ENCODE data around the gene PDE1A. TPM values are rescaled to one million over a fixed set of nuclear protein-coding genes. Genes with fewer than 3 reads are reported as not detected.

The PDE1A gene
- polyA plus RNA-seq, 1 experiment: 4.3 TPM

- DNase-seq (ENCODE audit: low read depth, low spot score): no peak
- ChIA-PET POLR2A (no interaction called here), CTCF (no interaction called here)
- H3K4me3 ChIP-seq (ENCODE audit: low read depth, low read length): no peak overlapping the region
- no peaks in the 10 kb centered on the region for H3K27me3 ChIP-seq (ENCODE audit: control insufficient read depth, insufficient read depth, low read length)
- no peaks in the 10 kb centered on the region for H3K9me3 ChIP-seq (ENCODE audit: control insufficient read depth, insufficient read depth, low read length)
- TF ChIP-seq CTCF (IDR thresholded peaks at IDR 0.05; ENCODE audit: low read depth, low read length): no peak
- H3K27ac ChIP-seq (ENCODE audit: low read depth, low read length): no peak overlapping the region
These were observed 159.9 kb downstream of the PDE1A start for GRCh38 chr2:182266909-182267308.

GRCh38 chr2:182265718-182266117, 161.1 kb downstream of the PDE1A start:
- H3K9me3 ChIP-seq (ENCODE audit: control insufficient read depth, insufficient read depth, low read length): no peaks in the 10 kb centered on the region
- no peak overlapping the region for H3K4me3 ChIP-seq (ENCODE audit: low read depth, low read length)
- CTCF ChIA-PET: no interaction called here
- POLR2A ChIA-PET: no interaction called here
- H3K27me3 ChIP-seq (ENCODE audit: control insufficient read depth, insufficient read depth, low read length): no peaks in the 10 kb centered on the region
- no peak overlapping the region for H3K27ac ChIP-seq (ENCODE audit: low read depth, low read length)
- no peak for TF ChIP-seq CTCF (IDR thresholded peaks at IDR 0.05; ENCODE audit: low read depth, low read length)
- DNase-seq (ENCODE audit: low read depth, low spot score): no peak

DNA sequence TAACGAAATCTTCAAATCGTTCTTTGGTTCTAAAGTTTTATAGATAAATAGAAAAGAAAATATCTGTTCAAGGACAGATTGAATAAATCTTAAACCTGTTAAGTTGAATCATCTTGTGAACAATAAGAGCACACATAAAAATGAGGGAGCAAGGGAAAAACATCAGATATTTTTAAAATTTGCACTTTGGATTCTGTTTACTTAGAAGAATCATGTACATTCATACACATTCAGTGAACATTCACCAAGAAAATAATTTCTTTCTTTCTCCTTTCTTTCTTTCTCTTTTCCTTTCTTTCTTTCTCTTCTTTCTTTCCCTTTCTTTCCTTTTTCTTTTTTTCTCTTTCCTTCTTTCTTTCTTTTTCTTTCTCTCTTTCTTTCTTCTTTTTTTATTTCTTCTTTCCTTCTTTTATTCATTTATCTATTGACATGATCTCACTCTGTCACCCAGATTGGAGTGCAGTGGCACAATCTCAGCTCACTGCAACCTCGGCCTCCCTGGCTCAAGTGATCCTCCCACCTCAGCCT, 164.9 kb downstream of the PDE1A start:
- Histone ChIP-seq H3K27ac (ENCODE audit: low read depth, low read length) (no peak overlapping the region), H3K4me3 (ENCODE audit: low read depth, low read length) (no peak overlapping the region), H3K9me3 (ENCODE audit: control insufficient read depth, insufficient read depth, low read length) (no peaks in the 10 kb centered on the region), H3K27me3 (ENCODE audit: control insufficient read depth, insufficient read depth, low read length) (no peaks in the 10 kb centered on the region)
- DNase-seq (ENCODE audit: low read depth, low spot score): no peak
- CTCF ChIA-PET: no interaction called here
- no peak for TF ChIP-seq CTCF (IDR thresholded peaks at IDR 0.05; ENCODE audit: low read depth, low read length)
- POLR2A ChIA-PET: no interaction called here

DNA sequence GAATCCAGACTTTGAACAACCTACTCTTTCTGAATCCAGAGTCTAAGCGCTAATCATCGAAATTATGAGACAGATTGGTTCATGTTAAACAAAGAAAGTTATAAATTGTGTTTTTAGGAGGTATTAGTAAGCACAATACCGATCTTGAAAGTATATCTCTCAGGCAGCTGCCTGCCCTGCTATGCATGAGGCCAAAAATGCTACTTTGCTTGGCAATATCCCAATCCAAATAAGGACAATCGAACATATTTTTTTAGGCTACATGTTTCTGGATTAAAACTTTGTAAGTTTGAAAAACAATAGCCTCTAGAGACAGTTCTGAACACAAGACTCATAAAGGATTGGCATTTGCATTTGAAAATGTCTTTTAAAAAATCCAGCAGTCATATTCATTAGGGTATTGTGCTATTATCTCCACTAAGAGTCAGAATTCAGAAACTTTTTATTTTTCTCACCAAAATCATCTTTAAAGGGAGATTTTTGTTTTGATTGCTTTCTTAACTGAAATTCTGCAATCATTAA, 167.1 kb downstream of the PDE1A start:
- CTCF ChIA-PET: interaction anchor here (2.1 kb wide), 1 partner anchor 74 kb away, joined by 6 read pairs; no protein-coding TSS in a partner anchor
- TF ChIP-seq CTCF (IDR thresholded peaks at IDR 0.05; ENCODE audit: low read depth, low read length): no peak
- no peaks in the 10 kb centered on the region for H3K9me3 ChIP-seq (ENCODE audit: control insufficient read depth, insufficient read depth, low read length)
- no peak for DNase-seq (ENCODE audit: low read depth, low spot score)
- H3K4me3 ChIP-seq (ENCODE audit: low read depth, low read length): no peak overlapping the region
- H3K27me3 ChIP-seq (ENCODE audit: control insufficient read depth, insufficient read depth, low read length): no peaks in the 10 kb centered on the region
- POLR2A ChIA-PET: no interaction called here
- no peak overlapping the region for H3K27ac ChIP-seq (ENCODE audit: low read depth, low read length)

- no peak for TF ChIP-seq CTCF (IDR thresholded peaks at IDR 0.05; ENCODE audit: low read depth, low read length)
- Histone ChIP-seq H3K27me3 (ENCODE audit: control insufficient read depth, insufficient read depth, low read length) (no peaks in the 10 kb centered on the region), H3K4me3 (ENCODE audit: low read depth, low read length) (no peak overlapping the region), H3K9me3 (ENCODE audit: control insufficient read depth, insufficient read depth, low read length) (no peaks in the 10 kb centered on the region), H3K27ac (ENCODE audit: low read depth, low read length) (no peak overlapping the region)
- DNase-seq (ENCODE audit: low read depth, low spot score): no peak
- ChIA-PET CTCF (no interaction called here), POLR2A (no interaction called here)
These were observed 174.3 kb downstream of the PDE1A start for GRCh38 chr2:182252534-182252933.

Data from AG04450 (cell line).